Superior temporal gyrus (tissue), 1 donor: ENCODE data around the gene GATD1.

Experiments
- DNase-seq: peaks from one replicate; pipeline ENCODE4 v3.0.0-alpha.2; 2016; ENCODE audit errors: extremely low spot score

GATD1 gene

DNA sequence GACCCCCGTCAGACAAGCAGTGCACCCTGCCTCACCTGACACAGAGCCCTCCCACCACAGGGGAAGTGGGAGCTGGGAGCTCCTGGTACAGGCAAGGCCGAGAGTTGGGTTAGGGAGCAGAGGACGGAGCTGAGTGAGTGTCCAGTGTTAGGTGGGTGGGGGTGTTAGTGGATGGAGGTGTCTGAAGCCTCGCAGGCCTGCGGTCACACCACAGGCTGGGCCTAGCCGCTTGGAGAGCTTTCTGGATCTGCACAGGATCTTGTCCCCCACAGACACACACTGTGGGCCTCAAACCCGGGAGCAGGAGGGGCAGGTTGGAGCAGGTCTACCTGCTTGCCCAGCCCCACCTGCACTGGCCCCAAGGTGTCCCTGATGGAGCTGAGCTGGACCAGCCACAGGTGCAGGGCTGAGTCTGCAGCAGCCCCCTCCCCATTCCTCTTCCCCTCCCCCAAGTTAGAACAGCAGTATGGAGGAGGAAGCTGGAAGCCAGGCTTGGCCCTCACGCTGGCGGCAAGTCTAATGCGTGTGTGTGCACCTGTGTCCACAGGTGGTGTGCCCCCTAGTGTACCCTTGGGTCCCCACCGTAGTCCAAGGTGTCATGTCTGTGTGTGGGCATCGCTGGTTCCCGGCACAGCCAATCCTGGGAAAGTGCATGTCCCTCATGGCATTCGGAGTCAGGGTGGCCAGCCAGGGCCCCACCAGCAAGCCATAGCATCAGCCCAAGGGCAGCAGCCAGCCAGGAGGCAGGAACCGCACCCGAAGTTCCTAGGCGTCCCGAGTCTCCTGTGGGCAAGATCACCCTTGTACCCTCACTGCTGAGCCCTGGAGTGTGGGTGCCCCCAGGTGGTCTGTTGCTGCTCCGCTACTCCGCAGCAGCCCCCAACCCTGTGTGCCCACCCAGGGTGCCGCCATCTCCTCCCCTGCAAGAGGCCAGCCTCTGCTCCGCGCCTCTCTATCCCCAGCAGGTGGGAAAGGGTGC is 2.0 kb upstream of the GATD1 start:
- DNase-seq = no peak

DNA sequence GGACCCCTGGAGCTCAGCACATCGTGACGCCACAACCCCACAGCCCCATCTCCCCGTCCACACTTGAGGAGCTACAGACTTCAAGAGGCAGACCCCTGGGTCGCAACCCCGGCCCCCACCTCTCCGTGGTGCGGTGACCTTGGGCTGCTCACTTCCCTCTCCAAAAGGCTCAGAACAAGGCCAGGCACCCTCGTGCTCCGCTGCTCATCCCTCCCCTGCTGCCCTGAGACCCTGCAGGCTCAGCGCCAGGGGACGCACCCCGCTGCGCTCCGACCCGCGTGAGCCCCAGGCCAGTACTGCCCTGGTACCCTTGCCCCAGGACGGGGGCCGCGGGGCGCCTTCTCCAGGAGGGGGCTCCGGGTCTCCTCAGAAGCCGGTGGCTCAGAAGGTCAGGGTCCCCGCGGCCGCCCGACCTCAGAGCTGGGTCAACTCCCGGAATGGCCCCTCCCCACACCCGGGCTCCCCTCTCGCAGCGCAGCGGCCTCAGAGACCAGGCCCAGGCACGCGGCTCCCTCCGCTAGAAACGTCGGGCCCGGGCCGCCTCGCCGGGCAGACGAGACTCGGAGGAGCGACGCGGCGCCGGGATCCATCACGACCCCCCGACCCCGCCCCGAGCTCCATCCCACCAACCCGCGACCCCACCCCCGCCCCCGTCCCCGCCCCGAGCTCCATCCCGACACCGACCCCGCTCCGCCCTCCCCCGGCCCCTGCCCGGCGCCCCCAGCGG is 563 bp downstream of the GATD1 start:
- no peak for DNase-seq

DNA sequence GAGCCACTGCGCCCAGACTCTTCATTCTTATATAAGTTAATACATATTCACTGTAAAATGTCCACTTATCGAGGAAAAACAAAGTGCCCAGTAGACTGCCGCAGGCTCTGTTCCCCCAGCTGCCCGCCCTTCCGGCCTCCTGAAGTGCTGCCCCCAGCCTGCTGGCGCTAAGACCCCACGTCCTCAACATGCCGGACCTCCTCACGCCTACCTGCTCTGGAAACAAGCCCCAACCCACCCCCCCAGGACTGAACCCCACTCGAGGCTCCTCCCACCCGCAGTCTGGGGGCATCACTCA is 1.1 kb downstream of the GATD1 start:
- DNase-seq = no peak

- DNase-seq = no peak
These were observed 2.3 kb downstream of the GATD1 start for GRCh38 chr11:774873-775592.

DNA sequence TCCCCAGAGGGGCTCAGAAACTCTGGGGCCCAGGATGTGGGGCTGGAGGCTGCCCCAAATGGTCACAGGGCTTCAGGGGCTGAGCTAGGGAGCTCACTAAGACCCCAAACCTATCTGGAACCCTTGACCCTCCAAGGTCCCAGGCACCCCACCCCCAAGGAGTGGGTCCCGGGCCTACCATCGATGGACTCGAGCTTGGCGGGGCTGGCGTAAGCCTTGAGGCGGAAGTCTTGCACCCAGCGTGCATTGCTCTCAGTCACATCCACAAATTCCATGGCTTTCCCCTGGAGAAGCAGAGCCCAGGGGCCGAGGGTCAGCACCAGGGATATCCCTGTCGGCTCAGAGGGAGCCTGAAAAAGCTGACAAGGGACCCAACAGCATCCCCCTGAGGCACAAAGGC is 3.5 kb downstream of the GATD1 start:
- no peak for DNase-seq

GRCh38 chr11:773425-773824 is 3.9 kb downstream of the GATD1 start:
- DNase-seq = no peak

DNA sequence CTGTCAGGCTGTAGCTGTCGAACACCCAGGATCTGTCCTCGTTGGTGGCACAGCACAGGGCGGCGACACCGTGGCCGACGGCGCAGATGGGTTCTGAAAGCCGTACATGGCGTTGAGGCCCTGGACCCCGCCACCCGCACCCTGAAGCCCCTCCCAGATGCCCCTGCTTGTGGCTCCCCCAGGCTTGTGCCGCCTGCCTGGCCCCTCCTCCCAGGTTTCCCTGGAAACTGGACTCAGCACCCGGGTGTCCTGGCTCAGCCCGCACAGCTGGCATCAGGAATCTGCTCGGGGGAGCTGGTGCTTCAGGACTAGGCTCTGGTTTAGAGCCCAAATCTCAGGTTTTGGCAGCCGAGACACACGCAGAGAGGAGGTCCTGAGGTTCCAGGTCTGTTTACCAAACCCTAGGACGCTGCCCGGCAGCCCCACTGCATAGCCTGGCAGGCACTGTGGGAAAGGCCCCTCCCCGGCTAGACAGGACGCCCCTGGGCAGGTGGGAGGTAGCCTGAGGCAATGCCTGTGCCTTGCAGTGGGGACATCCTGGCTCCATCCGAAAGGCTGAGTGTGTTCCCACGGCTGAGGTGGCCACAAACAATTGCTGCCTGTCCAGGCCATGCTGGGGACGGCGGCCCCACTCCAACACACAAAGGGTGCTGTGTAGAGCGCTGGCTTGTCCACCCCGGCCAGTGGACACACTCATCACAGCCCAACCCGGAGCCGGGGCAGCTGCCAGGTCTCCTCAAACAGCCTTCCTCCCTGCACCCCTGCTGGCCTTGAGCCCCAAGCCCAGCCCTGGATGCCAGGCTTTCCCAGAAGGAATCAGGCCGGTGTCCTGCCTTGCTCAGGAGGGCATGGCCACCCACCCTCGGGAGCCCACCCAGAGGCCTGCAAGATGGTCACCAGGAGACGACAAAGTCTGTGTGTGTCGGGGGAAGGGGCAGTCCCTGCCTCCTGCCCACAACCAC is 4.6 kb downstream of the GATD1 start:
- DNase-seq = peak; percentile 89

DNA sequence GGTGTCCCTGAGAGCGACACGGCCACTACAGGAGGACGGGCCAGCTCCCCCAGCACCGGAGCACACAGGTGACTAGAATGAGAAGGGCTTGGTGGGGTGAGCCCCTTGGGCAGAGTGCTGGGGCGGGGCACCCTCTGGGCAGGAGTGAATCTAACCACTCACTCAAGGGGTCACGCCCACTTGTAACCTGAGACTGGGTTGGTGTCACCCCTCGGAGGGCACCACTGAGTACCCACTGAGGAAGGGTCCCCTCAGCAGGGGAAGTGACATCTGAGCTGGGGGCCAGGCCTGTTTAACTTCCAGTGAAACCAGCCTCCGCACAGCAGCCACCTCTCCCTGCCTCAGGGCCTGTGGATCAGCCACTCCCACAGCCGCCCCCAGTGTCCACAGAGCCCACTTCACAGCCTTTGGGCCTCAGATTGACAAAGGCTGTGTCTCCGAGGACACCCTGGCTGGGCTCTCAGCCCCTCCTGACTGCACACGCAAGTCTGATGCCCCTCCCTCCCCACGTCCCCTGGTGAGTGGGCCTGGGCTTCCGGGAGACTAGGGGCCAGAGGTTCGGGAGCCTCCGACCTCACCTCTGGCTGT is 5.6 kb downstream of the GATD1 start:
- DNase-seq = no peak

DNA sequence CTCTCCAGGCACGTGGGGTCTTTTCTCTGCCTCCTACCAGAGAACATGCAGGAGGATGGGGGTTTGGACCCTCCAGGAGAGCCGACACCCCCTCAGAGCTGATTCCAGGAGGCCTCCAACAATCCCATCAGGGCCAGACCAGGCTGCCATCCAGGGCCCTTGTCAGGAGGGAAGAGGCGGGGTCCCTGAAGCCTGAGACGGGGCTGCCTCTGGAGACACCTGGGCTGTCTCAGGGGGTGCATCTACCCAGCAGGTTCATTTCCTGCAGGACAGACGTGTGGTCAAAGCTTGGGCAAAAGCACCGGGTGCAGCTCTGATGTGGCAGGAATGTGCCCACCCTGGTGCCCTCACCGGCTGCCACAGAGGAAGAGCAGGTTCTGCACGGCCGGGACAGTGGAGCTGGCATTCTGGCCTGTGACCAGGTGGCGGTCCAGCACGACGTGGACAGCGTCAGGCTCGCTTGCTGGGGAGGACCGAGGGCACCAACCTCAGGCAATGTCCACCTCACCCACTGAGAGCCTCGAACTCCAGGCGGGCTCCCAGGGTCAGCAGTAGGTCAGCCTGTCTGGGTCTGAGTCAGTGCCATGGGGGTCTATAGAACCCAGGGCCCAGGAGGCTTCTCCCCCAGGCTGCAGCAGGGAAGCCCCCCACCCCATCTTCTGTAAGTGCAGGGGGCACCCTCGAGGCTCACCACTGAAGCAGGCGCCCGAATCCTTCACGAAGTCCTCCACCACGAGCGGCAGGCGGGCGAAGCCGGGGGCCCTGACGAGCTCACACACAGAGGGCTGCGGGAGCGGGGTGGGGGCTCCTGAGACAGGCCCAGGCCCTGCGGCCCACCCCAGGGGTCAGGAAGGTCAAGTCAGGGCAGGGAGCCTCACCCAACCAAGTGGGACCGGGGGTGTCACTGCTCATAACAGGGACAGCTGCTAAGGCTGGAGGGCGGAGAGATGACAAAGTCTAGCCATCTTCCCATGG is 6.4 kb downstream of the GATD1 start:
- DNase-seq = no peak

DNA sequence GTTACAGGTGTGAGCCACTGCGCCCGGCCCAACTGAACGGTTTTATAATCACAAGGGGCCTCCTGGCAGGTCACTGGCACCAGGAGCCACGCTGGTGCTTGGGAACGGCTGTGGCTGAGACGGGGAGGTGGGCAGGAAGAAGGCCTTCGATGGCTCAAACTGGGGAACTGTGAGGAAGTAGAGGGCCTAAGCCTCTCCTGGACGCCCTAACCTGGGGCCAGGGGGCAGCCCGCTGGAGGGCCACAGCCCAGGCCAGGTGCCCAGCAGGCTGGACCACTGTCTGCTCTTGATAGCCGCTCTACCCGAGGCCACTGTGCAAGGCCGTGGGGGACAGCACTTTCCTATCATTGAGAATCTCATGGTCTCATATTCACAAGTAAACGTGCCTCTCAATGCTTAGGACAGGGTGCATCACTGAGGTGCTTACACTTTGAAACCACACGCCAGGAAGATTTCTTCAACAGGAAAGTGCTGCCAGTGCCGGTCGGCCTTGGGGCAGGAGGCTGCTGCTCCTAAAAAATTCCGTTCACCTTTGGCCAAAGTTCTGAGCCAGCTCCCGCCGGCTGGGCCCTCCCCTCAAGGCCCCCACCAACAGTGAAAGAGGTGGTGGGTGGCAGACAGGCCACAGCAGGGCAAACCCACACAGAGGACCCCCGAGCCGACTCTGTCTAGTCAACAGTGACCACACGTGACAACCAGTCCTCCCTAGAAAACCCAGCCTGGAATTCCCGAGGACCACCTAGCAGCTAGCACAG is 7.2 kb downstream of the GATD1 start:
- DNase-seq = no peak

- DNase-seq = no peak
These were observed 10.0 kb downstream of the GATD1 start for GRCh38 chr11:767238-767637.

- no peak for DNase-seq
These were observed 10.4 kb downstream of the GATD1 start for GRCh38 chr11:766936-767210.

GRCh38 chr11:766106-766935 is 11.0 kb downstream of the GATD1 start:
- no peak for DNase-seq

DNA sequence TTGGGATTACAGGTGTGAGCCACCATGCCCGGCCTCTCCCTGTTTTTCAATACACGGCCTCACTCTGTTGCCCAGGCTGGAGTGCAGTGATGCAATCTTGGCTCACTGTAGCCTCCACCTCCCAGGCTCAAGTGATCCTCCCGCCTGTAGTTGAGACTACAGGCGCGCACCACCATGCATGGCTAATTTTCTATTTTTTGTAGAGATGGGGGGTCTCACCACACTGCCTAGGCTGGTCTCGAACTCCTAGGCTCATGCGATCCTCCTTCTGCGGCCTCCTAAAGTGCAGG is 11.5 kb downstream of the GATD1 start:
- DNase-seq = no peak

DNA sequence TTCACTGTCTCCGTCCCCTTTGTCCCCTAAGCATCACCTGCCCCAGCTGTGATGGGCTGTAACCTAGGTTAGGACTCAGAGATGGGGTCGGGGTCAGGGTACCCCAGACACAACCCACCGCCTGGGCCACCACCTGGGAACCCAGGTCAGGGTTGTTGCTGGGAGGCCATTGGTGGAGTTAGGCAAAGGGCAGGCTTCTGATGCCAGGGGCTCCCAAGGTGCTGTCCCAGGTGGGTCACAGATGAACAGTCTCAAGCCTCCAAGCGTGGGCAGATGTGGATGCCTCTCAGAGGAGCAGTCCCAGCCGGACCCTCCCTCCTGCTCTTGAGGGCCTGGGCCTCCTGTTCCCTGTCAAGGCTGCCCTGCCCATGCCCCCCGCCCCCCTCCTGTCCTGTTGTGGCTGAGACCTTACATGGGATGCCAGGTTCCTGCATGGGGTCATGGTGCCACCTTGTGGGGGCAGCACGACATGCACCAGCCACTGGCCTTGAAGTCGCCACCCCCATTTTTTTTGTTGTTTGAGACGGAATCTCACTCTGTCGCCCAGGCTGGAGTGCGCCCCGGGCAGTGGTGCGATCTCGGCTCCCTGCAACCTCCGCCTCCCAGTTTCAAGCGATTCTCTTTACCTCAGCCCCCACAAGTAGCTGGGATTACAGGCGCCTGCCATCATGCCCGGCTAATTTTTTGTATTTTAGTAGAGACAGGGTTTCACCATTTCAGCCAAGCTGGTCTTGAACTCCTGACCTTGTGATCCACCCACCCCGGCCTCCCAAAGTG is 12.1 kb downstream of the GATD1 start:
- DNase-seq = peak; percentile 67

- DNase-seq = no peak
These were observed 12.8 kb downstream of the GATD1 start for GRCh38 chr11:764322-765024.
